DND-41 (cell line): ENCODE results near the gene RPS14.

Experiments
- ATAC-seq: fragments of 200-7000 bp; cut with Tn5 transposase; 3 replicates; pipeline ENCODE4 v1.9.1; 2021; ENCODE audit warnings: low read depth; ENCODE audit not compliant: insufficient read depth
- DNase-seq: peaks from one replicate; pipeline ENCODE4 v3.0.0-alpha.2; 2020
- H2AFZ ChIP-seq: 2 replicates; pipeline ENCODE4 v1.6.0; 2012; ENCODE audit warnings: low read depth, low read length
- H3K27ac ChIP-seq: 2 replicates; pipeline ENCODE4 v1.5.1; 2012; ENCODE audit warnings: low read length, inconsistent platforms
- H3K27me3 ChIP-seq: fragments of 200-600 bp; sonication (generic); 2 replicates; pipeline ENCODE4 v1.6.0; 2012; ENCODE audit warnings: low read length, mild to moderate bottlenecking, inconsistent platforms; ENCODE audit not compliant: insufficient read depth, poor library complexity
- H3K36me3 ChIP-seq: 2 replicates; pipeline ENCODE4 v1.5.1; 2012; ENCODE audit warnings: low read length, inconsistent platforms; ENCODE audit not compliant: insufficient read depth
- H3K4me1 ChIP-seq: 2 replicates; pipeline ENCODE4 v1.5.1; 2012; ENCODE audit warnings: mild to moderate bottlenecking, low read length; ENCODE audit not compliant: insufficient read depth
- H3K4me2 ChIP-seq: 2 replicates; pipeline ENCODE4 v1.6.0; 2012; ENCODE audit warnings: mild to moderate bottlenecking, moderate library complexity, low read length, inconsistent platforms; ENCODE audit not compliant: insufficient read depth
- H3K4me3 ChIP-seq, 2 experiments: fragments of 200-600 bp in 1 of 2; shearing (Covaris generic) in 1 of 2; 2 replicates each; pipeline ENCODE4 v1.5.1; 2012 to 2016; ENCODE audit warnings: inconsistent platforms in 2 of 2, low read length in 2 of 2, mild to moderate bottlenecking in 2 of 2, low read depth in 1 of 2, moderate library complexity in 1 of 2
- H3K79me2 ChIP-seq: 2 replicates; pipeline ENCODE4 v1.6.0; 2012; ENCODE audit warnings: low read length, inconsistent platforms; ENCODE audit not compliant: insufficient read depth
- H3K9ac ChIP-seq: 2 replicates; pipeline ENCODE4 v1.6.0; 2012; ENCODE audit warnings: low read depth, mild to moderate bottlenecking, inconsistent platforms, low read length, moderate library complexity
- H3K9me3 ChIP-seq: 2 replicates; pipeline ENCODE4 v1.5.1; 2012; ENCODE audit warnings: low read length, moderate library complexity, mild to moderate bottlenecking, inconsistent platforms; ENCODE audit not compliant: insufficient read depth, severe bottlenecking
- H4K20me1 ChIP-seq: 2 replicates; pipeline ENCODE4 v1.6.0; 2012; ENCODE audit warnings: low read length; ENCODE audit not compliant: insufficient read depth
- EZH2 ChIP-seq: IDR thresholded peaks from 3 replicates; pipeline ENCODE4 v1.6.1; 2012; ENCODE audit warnings: borderline replicate concordance, low read depth, mild to moderate bottlenecking, moderate library complexity, low read length, inconsistent platforms; ENCODE audit not compliant: severe bottlenecking
- TF ChIP-seq, protein P1 (sequence below): IDR thresholded peaks from 2 replicates; pipeline ENCODE4 v1.5.1; 2012; ENCODE audit warnings: borderline replicate concordance, low read length, moderate library complexity, mild to moderate bottlenecking; ENCODE audit not compliant: poor library complexity, severe bottlenecking; ENCODE audit errors: extremely low read depth

The RPS14 gene

DNA sequence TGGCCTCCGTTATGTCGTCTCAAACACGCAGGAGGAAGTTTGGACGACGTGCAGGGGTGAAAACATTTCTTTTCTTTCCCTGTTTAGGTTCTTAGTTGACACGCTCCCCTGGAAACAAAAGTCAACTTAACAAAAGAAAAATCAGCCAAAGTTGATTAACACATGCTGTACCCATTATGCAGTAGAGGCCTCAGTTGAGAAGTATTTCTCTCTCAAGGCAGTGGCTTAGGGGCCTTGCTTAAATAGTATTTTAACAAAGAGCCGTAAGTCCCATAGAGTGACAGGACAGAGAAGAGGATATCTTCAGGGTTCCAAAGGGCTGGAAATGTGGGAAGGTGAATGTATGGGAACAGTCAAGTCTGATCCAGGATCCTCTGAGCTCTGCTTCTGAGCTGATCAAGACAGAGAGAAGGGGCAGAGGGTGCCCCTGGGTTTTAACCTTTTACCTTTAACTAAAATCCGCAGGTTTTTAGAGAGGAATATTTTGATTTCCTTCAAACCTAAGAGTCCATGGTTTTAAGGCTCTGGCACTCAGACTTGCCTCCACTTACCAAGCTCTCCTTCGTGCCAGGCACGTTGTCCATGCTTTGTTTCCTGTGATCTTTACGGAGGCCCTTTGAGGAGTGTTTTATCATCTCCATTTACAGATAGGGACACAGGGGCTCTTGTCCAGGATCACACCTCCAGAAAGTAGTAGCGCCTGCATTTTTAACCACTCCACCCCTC, 36.2 kb downstream of the RPS14 start:
- Histone ChIP-seq H3K4me1 (no peaks in the 10 kb centered on the region), H3K4me2 (no peak overlapping the region), H3K4me3 (no peak overlapping the region), H2AFZ (no peak overlapping the region), H3K79me2 (no peaks in the 10 kb centered on the region), H4K20me1 (no peaks in the 10 kb centered on the region), H3K27ac (no peak overlapping the region), H3K27me3 (peaks cover 2% of the 10 kb centered on the region), H3K36me3 (no peaks in the 10 kb centered on the region), H3K9ac (no peak overlapping the region), H3K9me3 (no peaks in the 10 kb centered on the region)
- no peak for TF ChIP-seq EZH2
- TF ChIP-seq, protein P1, sequence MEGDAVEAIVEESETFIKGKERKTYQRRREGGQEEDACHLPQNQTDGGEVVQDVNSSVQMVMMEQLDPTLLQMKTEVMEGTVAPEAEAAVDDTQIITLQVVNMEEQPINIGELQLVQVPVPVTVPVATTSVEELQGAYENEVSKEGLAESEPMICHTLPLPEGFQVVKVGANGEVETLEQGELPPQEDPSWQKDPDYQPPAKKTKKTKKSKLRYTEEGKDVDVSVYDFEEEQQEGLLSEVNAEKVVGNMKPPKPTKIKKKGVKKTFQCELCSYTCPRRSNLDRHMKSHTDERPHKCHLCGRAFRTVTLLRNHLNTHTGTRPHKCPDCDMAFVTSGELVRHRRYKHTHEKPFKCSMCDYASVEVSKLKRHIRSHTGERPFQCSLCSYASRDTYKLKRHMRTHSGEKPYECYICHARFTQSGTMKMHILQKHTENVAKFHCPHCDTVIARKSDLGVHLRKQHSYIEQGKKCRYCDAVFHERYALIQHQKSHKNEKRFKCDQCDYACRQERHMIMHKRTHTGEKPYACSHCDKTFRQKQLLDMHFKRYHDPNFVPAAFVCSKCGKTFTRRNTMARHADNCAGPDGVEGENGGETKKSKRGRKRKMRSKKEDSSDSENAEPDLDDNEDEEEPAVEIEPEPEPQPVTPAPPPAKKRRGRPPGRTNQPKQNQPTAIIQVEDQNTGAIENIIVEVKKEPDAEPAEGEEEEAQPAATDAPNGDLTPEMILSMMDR, result no peak
- DNase-seq (no peak), ATAC-seq (no peak)

DNA sequence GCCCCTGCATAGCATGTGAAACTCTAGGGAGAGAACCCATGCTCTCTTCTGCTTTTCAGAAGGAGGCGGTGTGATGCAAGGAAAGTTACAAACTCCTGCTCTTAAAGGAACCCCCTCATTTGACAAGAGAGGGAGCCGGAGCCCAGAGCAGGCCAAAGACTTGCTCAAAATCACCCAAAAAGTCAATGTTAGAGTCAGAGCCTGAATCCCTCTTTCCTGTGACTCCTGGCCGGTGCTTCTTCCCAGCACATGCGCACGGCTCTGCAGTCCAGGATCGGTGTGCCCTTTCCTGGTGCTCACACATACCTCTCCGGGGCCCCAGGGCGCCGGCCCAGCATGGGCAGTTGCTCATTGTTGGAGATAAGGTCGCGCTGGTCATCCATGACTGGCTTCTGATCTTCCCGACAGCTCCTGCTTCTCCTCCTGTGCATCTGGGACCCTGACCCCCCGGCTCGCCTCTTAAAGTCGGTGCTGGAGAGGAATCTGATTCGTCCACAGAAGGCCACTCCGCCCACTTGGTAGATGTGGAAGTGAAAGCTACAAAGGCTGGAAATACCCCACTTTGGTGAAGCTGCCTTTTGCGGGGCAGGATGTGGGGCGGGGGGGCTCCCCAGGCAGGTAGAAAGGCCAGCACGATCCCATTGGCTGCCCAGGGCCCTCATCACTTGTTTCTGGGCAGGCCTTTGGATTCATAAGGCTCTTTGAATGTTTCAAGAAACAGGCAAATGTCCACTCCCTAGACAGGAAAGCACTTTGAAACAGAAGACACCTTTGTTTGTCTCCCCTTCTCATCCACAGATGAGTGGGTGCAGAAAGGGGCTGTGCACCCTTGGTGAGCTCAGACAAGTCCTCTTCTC, 37.0 kb downstream of the RPS14 start, which contains the start of gene CD74:
TSS of gene CD74 (minus strand) at position 592 of the 857 bp plus-strand sequence. CDS start at position 431, 161 bp downstream.
- H3K4me3 ChIP-seq, result no peak within 1 kb of the TSS
- H2AFZ ChIP-seq, result no peak within 1 kb of the TSS
- no peaks in the 10 kb centered on the region for H3K4me1 ChIP-seq
- H3K27me3 ChIP-seq, result no peaks in the 10 kb centered on the region
- no peak within 1 kb of the TSS for H3K4me2 ChIP-seq
- no peak within 1 kb of the TSS for H3K27ac ChIP-seq
- H4K20me1 ChIP-seq, result no peaks in the 10 kb centered on the region
- no peaks in the 10 kb centered on the region for H3K9me3 ChIP-seq
- no peaks in the 10 kb centered on the region for H3K36me3 ChIP-seq
- H3K79me2 ChIP-seq, result no peaks in the 10 kb centered on the region
- no peak within 1 kb of the TSS for H3K9ac ChIP-seq
- no peak for TF ChIP-seq EZH2
- TF ChIP-seq, protein P1, result no peak
- peak; percentile 16 for DNase-seq
- ATAC-seq, result peak; percentile 29; the same call in 1 of the 3 replicates

DNA sequence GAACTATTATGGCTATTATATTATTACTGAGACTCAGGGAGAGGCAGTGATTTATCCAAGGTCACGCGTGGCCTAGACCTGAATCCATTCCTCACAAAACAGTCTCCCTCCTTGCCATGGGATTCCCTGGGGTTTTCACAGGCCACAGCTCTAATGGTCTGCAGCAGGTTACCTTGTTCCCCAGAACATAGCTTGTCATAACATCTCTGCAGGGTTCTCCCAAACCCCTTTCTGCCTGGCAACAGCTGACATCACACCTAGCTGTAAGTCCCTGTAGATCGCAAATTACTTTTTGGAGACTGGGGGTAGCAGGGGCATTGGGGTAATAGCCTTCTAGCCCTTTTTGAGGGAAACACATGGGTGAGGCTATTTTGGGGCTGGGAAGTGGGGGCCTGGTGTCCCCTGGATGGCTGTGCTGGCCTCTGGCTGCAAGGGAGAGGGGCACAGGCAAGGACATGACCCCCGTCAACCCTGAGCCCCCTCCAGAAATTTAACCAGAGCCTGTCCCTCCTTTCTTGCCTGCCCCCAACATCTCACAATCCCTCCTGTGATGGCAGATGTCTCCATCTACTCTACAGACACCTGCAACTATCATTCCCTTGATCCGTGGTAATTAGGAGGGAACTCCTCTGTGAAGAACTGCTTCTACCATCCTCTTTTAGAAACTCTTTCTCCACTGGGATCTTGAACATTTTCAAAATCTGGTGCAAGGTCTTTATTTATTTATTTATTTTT, 38.1 kb downstream of the RPS14 start:
- H3K4me1 ChIP-seq, result no peaks in the 10 kb centered on the region
- H3K4me3 ChIP-seq, result no peak overlapping the region
- H3K9ac ChIP-seq, result no peak overlapping the region
- H3K36me3 ChIP-seq, result no peaks in the 10 kb centered on the region
- ATAC-seq (no peak), DNase-seq (no peak)
- no peaks in the 10 kb centered on the region for H3K9me3 ChIP-seq
- no peak overlapping the region for H2AFZ ChIP-seq
- H3K27me3 ChIP-seq, result no peaks in the 10 kb centered on the region
- TF ChIP-seq, protein P1, result no peak
- no peak for TF ChIP-seq EZH2
- no peak overlapping the region for H3K4me2 ChIP-seq
- H3K79me2 ChIP-seq, result no peaks in the 10 kb centered on the region
- no peak overlapping the region for H3K27ac ChIP-seq
- no peaks in the 10 kb centered on the region for H4K20me1 ChIP-seq
